PC-3 (cell line): ENCODE results near the gene NCF1. TPM values are rescaled to one million over a fixed set of nuclear protein-coding genes. Genes with fewer than 3 reads are reported as not detected.
A peak's percentile ranks its signal among the peaks of the same experiment; 100 is the strongest.
"Not testable (repeated sequence)": the region's sequence is repeated elsewhere in the genome, so short reads cannot be mapped to it uniquely, and the experiment has no call there.

Source experiments
- ATAC-seq: fragments of 200-7000 bp; cut with Tn5 transposase; 2 replicates; pipeline ENCODE4 v1.9.1; 2020; ENCODE audit warnings: mild to moderate bottlenecking, moderate library complexity
- BruUV-seq: library from RNA; stranded (reverse); fragments of 400-500 nt; replicated peaks from 2 replicates; lab custom pipeline; 2021; lab: Mats Ljungman, UMichigan
- CTCF ChIA-PET: fragments of 300-600 bp; sonication (Branson Sonifier 250); formaldehyde crosslinking; loops from one replicate; lab custom pipeline; 2022; ENCODE audit warnings: antibody characterized with exemption; lab: Charles Lee
- POLR2A ChIA-PET: fragments of 300-600 bp; sonication (Branson Sonifier 250); formaldehyde crosslinking; loops from one replicate; lab custom pipeline; 2022; ENCODE audit warnings: antibody characterized with exemption; ENCODE audit not compliant: unreplicated experiment; lab: Charles Lee
- DNase-seq: peaks from one replicate; pipeline ENCODE4 v3.0.0-alpha.2; 2015
- H2AFZ ChIP-seq: fragments of 300-600 bp; sonication (generic); 2 replicates; pipeline ENCODE4 v1.6.0; 2016; ENCODE audit warnings: antibody characterized with exemption, low read length
- H3F3A ChIP-seq: fragments of 300-600 bp; sonication (generic); one replicate; pipeline ENCODE4 v1.6.0; 2017; ENCODE audit warnings: antibody characterized with exemption, low read length, control low read depth, mild to moderate bottlenecking; ENCODE audit not compliant: unreplicated experiment
- H3K27ac ChIP-seq: fragments of 300-600 bp; sonication (generic); 2 replicates; pipeline ENCODE4 v1.5.1; 2016; ENCODE audit warnings: mild to moderate bottlenecking, low read length
- H3K27me3 ChIP-seq: fragments of 300-600 bp; sonication (generic); 2 replicates; pipeline ENCODE4 v1.6.1; 2016; ENCODE audit warnings: low read length, mixed read lengths
- H3K36me3 ChIP-seq: fragments of 300-600 bp; sonication (generic); 2 replicates; pipeline ENCODE4 v1.6.1; 2016; ENCODE audit warnings: low read depth, mixed run types, low read length, mixed read lengths
- H3K4me1 ChIP-seq: fragments of 300-600 bp; sonication (generic); 2 replicates; pipeline ENCODE4 v1.5.1; 2016; ENCODE audit warnings: low read length; ENCODE audit not compliant: insufficient read depth
- H3K4me2 ChIP-seq: fragments of 300-600 bp; sonication (generic); 2 replicates; pipeline ENCODE4 v1.6.0; 2016; ENCODE audit warnings: low read length
- H3K4me3 ChIP-seq: fragments of 300-600 bp; sonication (generic); 2 replicates; pipeline ENCODE4 v1.5.1; 2016; ENCODE audit warnings: mild to moderate bottlenecking, low read length, mixed read lengths
- H3K79me2 ChIP-seq: fragments of 300-600 bp; sonication (generic); 2 replicates; pipeline ENCODE4 v1.6.1; 2017; ENCODE audit warnings: low read length, mixed read lengths
- H3K9ac ChIP-seq: fragments of 300-600 bp; sonication (generic); 2 replicates; pipeline ENCODE4 v1.6.0; 2016; ENCODE audit warnings: mild to moderate bottlenecking, low read length
- H3K9me2 ChIP-seq: fragments of 300-600 bp; sonication (generic); replicated peaks from 2 replicates; pipeline ENCODE4 v1.6.1; 2016; ENCODE audit warnings: mixed run types, low read length, mixed read lengths
- H3K9me3 ChIP-seq: fragments of 300-600 bp; sonication (generic); 2 replicates; pipeline ENCODE4 v1.6.1; 2016; ENCODE audit warnings: low read length, mixed read lengths
- H4K20me1 ChIP-seq: fragments of 300-600 bp; sonication (generic); 2 replicates; pipeline ENCODE4 v1.6.1; 2016; ENCODE audit warnings: low read length, mixed read lengths
- intact Hi-C: fragments of 100-400 bp; cut with micrococcal nuclease; formaldehyde crosslinking; loops from 2 replicates; pipeline ENCODE4 v1.9.0; 2023
- total RNA-seq: library from RNA; depleted of rRNA; stranded (reverse); fragments of >200 nt; gene quantifications from 2 replicates; pipeline ENCODE4 v1.2.3, GENCODE V29; 2014

NCF1 gene
- total RNA-seq, 1 experiment from 2014 or later, result not detected

DNA sequence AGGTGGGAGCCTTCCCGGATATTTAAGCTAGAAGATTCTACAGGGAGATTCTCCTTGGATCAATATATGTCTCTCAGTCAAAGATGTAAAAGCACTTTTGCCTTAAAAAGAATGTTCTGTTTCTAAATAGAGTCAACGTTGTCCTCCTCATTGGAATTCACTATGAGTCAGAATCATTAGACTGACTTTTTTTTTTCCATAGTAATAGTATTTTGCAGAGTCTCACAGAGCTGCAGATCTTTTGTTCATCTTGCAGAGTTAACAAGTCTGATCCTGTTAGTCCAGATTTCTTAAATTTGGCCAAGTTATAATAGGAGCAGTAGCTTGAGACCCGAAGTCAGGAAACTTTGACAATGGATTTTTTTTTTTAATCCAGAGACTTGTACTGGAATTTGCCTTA is 14.8 kb upstream of the NCF1 start:
- H4K20me1 ChIP-seq, H3K36me3 ChIP-seq, H3K9me2 ChIP-seq, CTCF ChIA-PET, H3K27ac ChIP-seq, POLR2A ChIA-PET, DNase-seq, H3K4me3 ChIP-seq, H3K4me1 ChIP-seq, ATAC-seq, H3K4me2 ChIP-seq, H3K79me2 ChIP-seq, H3K27me3 ChIP-seq, H2AFZ ChIP-seq, intact Hi-C loops, H3F3A ChIP-seq, H3K9me3 ChIP-seq, H3K9ac ChIP-seq: not testable (repeated sequence)
- TSS peak; percentile 1 for BruUV-seq

- H3K9me2 ChIP-seq, H2AFZ ChIP-seq, H3K36me3 ChIP-seq, H4K20me1 ChIP-seq, BruUV-seq, H3K27ac ChIP-seq, DNase-seq, CTCF ChIA-PET, POLR2A ChIA-PET, H3K4me2 ChIP-seq, H3K4me1 ChIP-seq, H3K79me2 ChIP-seq, H3K27me3 ChIP-seq, H3F3A ChIP-seq, H3K9ac ChIP-seq, intact Hi-C loops, H3K4me3 ChIP-seq, H3K9me3 ChIP-seq: not testable (repeated sequence)
- ATAC-seq, result 0 out of 2 replicates have a peak, but pooled peaks have one; percentile 18
Measured at GRCh38 chr7:74765205-74765918, 8.4 kb upstream of the NCF1 start.

- intact Hi-C loops, H4K20me1 ChIP-seq, H3F3A ChIP-seq, H3K9me2 ChIP-seq, H2AFZ ChIP-seq, H3K9ac ChIP-seq, H3K27ac ChIP-seq, H3K79me2 ChIP-seq, H3K27me3 ChIP-seq, H3K4me3 ChIP-seq, BruUV-seq, DNase-seq, H3K36me3 ChIP-seq, H3K9me3 ChIP-seq, H3K4me1 ChIP-seq, POLR2A ChIA-PET, H3K4me2 ChIP-seq, CTCF ChIA-PET: not testable (repeated sequence)
- ATAC-seq, result peak; percentile 14; the same call in 1 of the 2 replicates
Measured at GRCh38 chr7:74766509-74766908, 7.3 kb upstream of the NCF1 start.

- H3K4me2 ChIP-seq, H3K79me2 ChIP-seq, H3K9me3 ChIP-seq, H3K27me3 ChIP-seq, H3F3A ChIP-seq, ATAC-seq, POLR2A ChIA-PET, H3K9me2 ChIP-seq, H3K4me3 ChIP-seq, H3K9ac ChIP-seq, H2AFZ ChIP-seq, H3K36me3 ChIP-seq, intact Hi-C loops, H3K4me1 ChIP-seq, H4K20me1 ChIP-seq, H3K27ac ChIP-seq, CTCF ChIA-PET, DNase-seq, BruUV-seq: not testable (repeated sequence)
Measured at GRCh38 chr7:74766991-74767390, 6.8 kb upstream of the NCF1 start.

GRCh38 chr7:74770062-74770461 is 3.7 kb upstream of the NCF1 start:
- H3K79me2 ChIP-seq, intact Hi-C loops, H2AFZ ChIP-seq, H4K20me1 ChIP-seq, H3K9ac ChIP-seq, H3K36me3 ChIP-seq, ATAC-seq, H3K4me1 ChIP-seq, H3K4me3 ChIP-seq, BruUV-seq, H3F3A ChIP-seq, CTCF ChIA-PET, H3K4me2 ChIP-seq, H3K27ac ChIP-seq, POLR2A ChIA-PET, H3K9me2 ChIP-seq, DNase-seq, H3K27me3 ChIP-seq, H3K9me3 ChIP-seq: not testable (repeated sequence)

GRCh38 chr7:74772093-74772492 is 1.7 kb upstream of the NCF1 start:
- H3K9ac ChIP-seq, intact Hi-C loops, H3K9me2 ChIP-seq, H3K36me3 ChIP-seq, H3K4me2 ChIP-seq, H3K79me2 ChIP-seq, ATAC-seq, POLR2A ChIA-PET, H4K20me1 ChIP-seq, BruUV-seq, H3F3A ChIP-seq, H3K27ac ChIP-seq, H2AFZ ChIP-seq, CTCF ChIA-PET, H3K4me1 ChIP-seq, H3K27me3 ChIP-seq, DNase-seq, H3K9me3 ChIP-seq, H3K4me3 ChIP-seq: not testable (repeated sequence)

- H3K36me3 ChIP-seq, H3K4me1 ChIP-seq, H3F3A ChIP-seq, H3K9me3 ChIP-seq, H3K9me2 ChIP-seq, DNase-seq, H2AFZ ChIP-seq, H3K27ac ChIP-seq, H4K20me1 ChIP-seq, ATAC-seq, H3K27me3 ChIP-seq, H3K79me2 ChIP-seq, BruUV-seq, H3K9ac ChIP-seq, H3K4me2 ChIP-seq, intact Hi-C loops, CTCF ChIA-PET, POLR2A ChIA-PET, H3K4me3 ChIP-seq: not testable (repeated sequence)
Measured at GRCh38 chr7:74775111-74775510, 1.3 kb downstream of the NCF1 start.
